D721Med (cell line): ENCODE measurements around the gene OR5H1.

Source experiments
- DNase-seq: peaks from one replicate; pipeline ENCODE4 v3.0.0; 2011; ENCODE audit warnings: low spot score; ENCODE audit not compliant: insufficient read length
- FAIRE-seq: peaks from 2 replicates; lab custom pipeline; 2011; peaks lifted over from hg19 to GRCh38; lab: Jason Lieb, UNC
- TF ChIP-seq, protein P1 (sequence below): IDR thresholded peaks from 2 replicates; pipeline ENCODE4 v1.5.1; 2012; ENCODE audit warnings: mild to moderate bottlenecking, control low read depth; ENCODE audit not compliant: insufficient read depth; ENCODE audit errors: missing control alignments

Gene OR5H1

DNA sequence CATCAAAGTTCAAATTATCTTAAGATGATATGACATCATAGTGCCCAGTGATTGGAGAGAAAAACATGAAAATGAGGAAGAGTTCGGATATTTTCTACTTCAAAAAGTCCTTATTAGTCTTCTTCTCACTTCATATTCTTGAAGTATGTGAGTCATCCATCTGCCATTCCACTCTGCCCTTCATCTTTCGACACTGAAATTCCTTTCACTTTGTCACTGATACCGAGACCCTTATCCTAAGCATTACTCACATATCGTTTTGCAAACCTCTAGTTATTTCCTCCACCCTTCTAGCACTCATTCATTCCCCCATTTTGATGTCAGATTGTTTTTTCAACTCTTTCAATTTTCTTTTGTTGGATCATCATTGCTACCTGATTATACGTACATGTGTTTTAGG lies 20.7 kb downstream of the OR5H1 start:
- FAIRE-seq (no peak), DNase-seq (no peak)
- TF ChIP-seq, protein P1, sequence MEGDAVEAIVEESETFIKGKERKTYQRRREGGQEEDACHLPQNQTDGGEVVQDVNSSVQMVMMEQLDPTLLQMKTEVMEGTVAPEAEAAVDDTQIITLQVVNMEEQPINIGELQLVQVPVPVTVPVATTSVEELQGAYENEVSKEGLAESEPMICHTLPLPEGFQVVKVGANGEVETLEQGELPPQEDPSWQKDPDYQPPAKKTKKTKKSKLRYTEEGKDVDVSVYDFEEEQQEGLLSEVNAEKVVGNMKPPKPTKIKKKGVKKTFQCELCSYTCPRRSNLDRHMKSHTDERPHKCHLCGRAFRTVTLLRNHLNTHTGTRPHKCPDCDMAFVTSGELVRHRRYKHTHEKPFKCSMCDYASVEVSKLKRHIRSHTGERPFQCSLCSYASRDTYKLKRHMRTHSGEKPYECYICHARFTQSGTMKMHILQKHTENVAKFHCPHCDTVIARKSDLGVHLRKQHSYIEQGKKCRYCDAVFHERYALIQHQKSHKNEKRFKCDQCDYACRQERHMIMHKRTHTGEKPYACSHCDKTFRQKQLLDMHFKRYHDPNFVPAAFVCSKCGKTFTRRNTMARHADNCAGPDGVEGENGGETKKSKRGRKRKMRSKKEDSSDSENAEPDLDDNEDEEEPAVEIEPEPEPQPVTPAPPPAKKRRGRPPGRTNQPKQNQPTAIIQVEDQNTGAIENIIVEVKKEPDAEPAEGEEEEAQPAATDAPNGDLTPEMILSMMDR: no peak

DNA sequence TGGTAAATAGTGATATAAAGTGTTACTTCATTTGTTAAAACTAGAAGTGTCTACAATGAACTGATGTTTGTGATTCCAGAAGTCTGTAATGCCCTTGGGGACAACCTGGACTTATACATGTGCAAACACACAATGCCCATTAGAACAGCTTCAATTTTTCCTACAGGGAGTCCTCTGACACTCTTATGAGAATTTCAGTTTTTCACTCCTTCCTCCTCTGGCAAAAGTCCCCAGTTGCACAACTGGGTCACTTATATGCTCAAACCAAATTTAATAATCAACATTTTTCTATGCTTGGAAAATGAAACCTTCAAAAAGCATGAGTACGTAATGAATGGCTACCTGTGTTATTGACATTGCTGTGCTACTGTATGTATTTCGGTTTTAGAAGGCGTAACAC lies 35.9 kb downstream of the OR5H1 start, which contains the start of gene OR5H15:
OR5H15 (plus strand) TSS at position 301 of the 400 bp plus-strand sequence. CDS start 2,004 bp downstream, outside the sequence.
- FAIRE-seq (no peak), DNase-seq (no peak)
- TF ChIP-seq, protein P1: no peak

DNA sequence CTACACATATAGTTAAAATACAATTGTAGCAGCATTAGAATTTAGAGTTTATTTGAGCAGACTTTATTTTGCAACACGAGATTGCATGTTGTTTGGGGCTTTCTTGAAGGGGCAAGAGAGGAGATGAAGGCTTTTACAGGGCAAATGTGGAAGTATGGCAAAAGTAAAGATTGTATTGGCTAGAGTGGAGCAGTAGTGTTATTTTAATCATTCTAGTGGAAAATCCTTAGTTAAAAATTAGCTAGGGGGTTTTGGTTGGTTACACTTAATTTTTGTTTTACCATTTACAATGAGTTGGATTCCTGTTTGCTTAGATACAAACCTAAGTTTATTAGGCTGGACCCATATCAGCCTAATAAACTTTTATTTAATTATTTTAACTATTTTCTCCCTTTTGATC lies 40.5 kb downstream of the OR5H1 start:
- DNase-seq (no peak), FAIRE-seq (no peak)
- TF ChIP-seq, protein P1: no peak

DNA sequence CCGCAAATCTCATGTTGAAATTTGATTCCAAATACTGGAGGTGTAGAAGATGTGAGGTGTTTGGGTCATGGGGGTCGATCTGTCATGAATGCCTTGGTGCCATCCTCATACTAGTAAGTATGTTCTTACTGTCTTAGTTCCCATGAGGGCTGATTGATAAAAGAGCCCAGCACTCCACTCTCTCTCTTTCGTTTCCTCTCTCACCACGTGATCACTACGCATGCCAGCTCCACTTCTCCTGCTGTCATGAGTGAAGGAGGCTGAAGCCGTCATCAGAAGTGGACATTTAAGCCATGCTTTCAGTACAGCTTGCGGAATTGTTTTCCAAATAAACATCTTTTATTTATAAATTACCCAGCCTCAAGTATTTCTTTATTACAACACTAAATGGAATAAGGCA lies 42.1 kb downstream of the OR5H1 start:
- FAIRE-seq: no peak
- TF ChIP-seq, protein P1: no peak
- no peak for DNase-seq

DNA sequence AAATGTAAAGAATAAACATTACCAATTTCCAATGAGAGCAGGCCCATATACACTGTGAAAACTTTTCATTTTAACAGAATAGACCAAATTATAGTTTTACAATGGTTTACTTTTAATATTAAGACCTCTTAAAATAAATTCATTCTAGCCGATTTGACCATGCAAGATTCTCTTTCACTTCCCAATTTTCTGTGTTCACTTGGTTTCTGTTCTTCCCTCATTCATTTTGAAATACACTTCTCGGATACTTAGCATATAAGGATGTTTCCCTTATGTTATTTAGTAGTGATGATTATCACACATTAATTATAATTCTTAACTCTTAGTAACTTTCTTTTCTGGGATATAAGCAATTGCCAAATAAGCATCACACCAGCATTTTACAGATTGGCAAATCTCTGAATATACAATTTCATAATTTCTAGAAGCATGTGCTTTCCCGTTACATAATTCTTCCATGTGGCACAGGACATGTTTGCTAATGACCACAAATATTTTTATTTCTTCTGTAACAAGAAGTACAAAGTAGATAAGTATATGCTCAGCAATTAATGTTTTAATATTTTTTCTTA lies 49.9 kb downstream of the OR5H1 start:
- TF ChIP-seq, protein P1: no peak
- no peak for FAIRE-seq
- no peak for DNase-seq

DNA sequence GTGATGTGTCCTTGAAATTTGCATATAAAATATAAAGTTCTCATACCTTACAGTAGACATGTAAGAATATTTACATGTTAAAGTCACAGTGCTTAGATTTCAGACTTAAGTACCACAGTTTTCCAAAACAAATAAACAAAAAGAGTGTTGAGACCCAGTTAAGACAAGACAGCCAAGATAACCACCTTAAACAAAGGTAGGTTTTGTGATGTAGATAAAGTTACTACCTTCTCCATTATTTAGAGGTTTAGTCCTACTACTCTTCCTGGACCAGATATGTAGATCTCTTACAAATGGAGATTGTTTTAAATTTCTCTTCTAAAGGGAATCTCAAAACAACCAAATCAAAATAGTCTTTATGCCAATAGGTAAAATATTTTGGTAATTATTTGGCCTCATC lies 51.7 kb downstream of the OR5H1 start:
- DNase-seq (no peak), FAIRE-seq (no peak)
- TF ChIP-seq, protein P1: no peak

DNA sequence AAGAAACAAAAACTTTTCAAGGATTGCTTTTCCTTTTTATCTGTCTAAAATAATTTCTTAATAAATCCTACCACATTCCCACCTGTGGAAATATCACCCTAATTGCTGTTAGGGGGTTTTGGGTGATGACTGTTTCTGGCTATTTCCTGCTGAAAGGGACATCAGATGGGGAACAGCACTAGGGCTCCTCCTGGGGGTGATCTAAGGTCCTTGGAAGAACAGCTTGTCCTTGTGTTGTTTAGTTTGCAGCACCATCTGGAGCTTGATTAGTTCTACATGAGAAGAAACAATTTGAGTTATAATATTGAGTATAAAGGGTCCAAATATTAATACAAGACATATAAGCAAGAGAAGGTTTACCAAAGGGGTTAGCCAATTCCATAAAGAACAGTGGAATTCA lies 54.7 kb downstream of the OR5H1 start:
- DNase-seq (no peak), FAIRE-seq (no peak)
- TF ChIP-seq, protein P1: no peak
